HG02588 (cell line): ENCODE measurements around the gene CDH18.

Experiments
- ATAC-seq: cut with Tn5 transposase; IDR thresholded peaks from one replicate; pipeline ENCODE4 v1.9.1; 2021; ENCODE audit warnings: mild to moderate bottlenecking, moderate library complexity; ENCODE audit not compliant: unreplicated experiment

CDH18 gene

GRCh38 chr5:19616701-19617215 is 371.2 kb downstream of the CDH18 start:
- ATAC-seq: no peak

GRCh38 chr5:19615661-19616060 is 372.3 kb downstream of the CDH18 start:
- no peak for ATAC-seq

- ATAC-seq: no peak
These were observed 372.9 kb downstream of the CDH18 start for GRCh38 chr5:19615071-19615470.

- no peak for ATAC-seq
These were observed 379.5 kb downstream of the CDH18 start for GRCh38 chr5:19608444-19609002.

- ATAC-seq: no peak
These were observed 382.1 kb downstream of the CDH18 start for GRCh38 chr5:19605846-19606407.

GRCh38 chr5:19584131-19584530 is 403.9 kb downstream of the CDH18 start:
- no peak for ATAC-seq

GRCh38 chr5:19577882-19578281 is 410.1 kb downstream of the CDH18 start:
- no peak for ATAC-seq

GRCh38 chr5:19568004-19568403 is 420.0 kb downstream of the CDH18 start:
- no peak for ATAC-seq

- no peak for ATAC-seq
These were observed 422.5 kb downstream of the CDH18 start for GRCh38 chr5:19565466-19565865.

- ATAC-seq: no peak
These were observed 424.0 kb downstream of the CDH18 start for GRCh38 chr5:19564036-19564435.

GRCh38 chr5:19555876-19556275 is 432.1 kb downstream of the CDH18 start:
- ATAC-seq: no peak

- ATAC-seq: no peak
These were observed 432.6 kb downstream of the CDH18 start for GRCh38 chr5:19555436-19555835.

GRCh38 chr5:19554524-19554923 is 433.5 kb downstream of the CDH18 start:
- no peak for ATAC-seq

GRCh38 chr5:19547640-19548039 is 440.4 kb downstream of the CDH18 start:
- ATAC-seq: no peak

- no peak for ATAC-seq
These were observed 441.5 kb downstream of the CDH18 start for GRCh38 chr5:19546521-19546920.

- ATAC-seq: no peak
These were observed 449.4 kb downstream of the CDH18 start for GRCh38 chr5:19538607-19539006.

GRCh38 chr5:19536387-19536786 is 451.6 kb downstream of the CDH18 start:
- no peak for ATAC-seq

- ATAC-seq: no peak
These were observed 453.2 kb downstream of the CDH18 start for GRCh38 chr5:19534751-19535150.

GRCh38 chr5:19532936-19533335 is 455.1 kb downstream of the CDH18 start:
- ATAC-seq: no peak

GRCh38 chr5:19531374-19531952 is 456.5 kb downstream of the CDH18 start:
- no peak for ATAC-seq

- ATAC-seq: no peak
These were observed 468.6 kb downstream of the CDH18 start for GRCh38 chr5:19519448-19519847.

- ATAC-seq: no peak
These were observed 489.1 kb downstream of the CDH18 start for GRCh38 chr5:19498852-19499251.
